Ammon's horn (tissue), 1 donor: ENCODE measurements around the gene OTOS.

Experiments used
- DNase-seq: peaks from one replicate; pipeline ENCODE4 v3.0.0-alpha.2; 2016; ENCODE audit warnings: low spot score

Gene OTOS

DNA sequence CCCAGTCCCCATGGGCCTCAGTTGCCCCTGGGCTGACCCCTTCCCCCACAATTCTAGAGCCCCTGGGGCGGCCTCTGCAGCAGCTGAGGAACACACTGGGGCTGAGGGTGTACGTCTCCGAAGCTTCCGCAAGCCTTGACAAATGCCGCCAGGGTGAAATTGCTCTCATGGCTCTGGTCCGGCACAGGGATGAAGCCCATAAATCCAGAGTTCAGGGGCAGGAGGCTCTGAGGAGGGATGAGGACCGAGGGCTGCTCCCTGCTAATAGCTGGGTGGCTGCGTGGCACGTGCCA is 27.1 kb upstream of the OTOS start:
- no peak for DNase-seq

DNA sequence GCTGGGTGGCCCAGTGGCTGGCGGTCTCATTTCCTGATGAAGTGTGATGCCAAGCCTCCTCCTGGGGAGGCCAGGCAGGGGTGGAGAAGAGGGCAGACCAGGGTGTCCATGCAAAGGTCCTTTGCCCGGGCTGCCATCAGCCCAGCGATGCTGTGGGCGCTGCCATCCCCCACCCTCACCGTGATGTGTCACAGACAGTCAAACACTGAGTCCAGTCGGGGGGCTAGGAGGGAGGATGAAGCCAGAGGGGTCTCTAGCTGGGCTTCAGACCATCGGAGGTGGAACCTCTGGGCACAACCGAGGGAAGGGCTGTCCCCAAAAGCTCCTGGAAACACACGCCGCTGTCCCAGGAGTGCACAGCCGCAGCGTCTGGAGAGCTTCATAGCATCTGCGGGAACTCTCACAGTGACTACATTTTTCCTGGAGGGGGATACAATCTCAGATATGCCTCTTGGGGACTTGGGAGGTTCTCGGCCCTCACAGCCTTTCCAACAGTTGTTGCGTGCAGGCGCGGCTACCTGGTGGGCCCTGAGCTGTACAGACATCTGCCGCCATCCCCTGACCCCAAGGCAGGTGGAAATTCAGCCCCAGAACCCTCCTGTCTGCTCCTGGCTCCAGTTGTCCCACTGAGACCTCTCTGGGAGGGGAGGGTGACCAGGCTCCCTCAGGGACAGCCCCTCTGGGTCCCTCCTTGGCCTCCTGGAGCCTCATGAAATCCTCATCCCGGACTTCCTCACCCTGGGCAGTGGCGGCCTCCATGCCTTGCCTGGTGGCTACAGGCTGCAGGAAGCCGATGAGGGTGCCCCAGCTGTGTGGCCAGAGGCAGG is 26.5 kb upstream of the OTOS start:
- no peak for DNase-seq

GRCh38 chr2:240166191-240166590 is 25.7 kb upstream of the OTOS start:
- DNase-seq = no peak

GRCh38 chr2:240165661-240166060 is 25.2 kb upstream of the OTOS start:
- DNase-seq = no peak

- DNase-seq = no peak
Observed at GRCh38 chr2:240165034-240165433, 24.6 kb upstream of the OTOS start.

GRCh38 chr2:240164586-240164985 is 24.1 kb upstream of the OTOS start:
- no peak for DNase-seq

DNA sequence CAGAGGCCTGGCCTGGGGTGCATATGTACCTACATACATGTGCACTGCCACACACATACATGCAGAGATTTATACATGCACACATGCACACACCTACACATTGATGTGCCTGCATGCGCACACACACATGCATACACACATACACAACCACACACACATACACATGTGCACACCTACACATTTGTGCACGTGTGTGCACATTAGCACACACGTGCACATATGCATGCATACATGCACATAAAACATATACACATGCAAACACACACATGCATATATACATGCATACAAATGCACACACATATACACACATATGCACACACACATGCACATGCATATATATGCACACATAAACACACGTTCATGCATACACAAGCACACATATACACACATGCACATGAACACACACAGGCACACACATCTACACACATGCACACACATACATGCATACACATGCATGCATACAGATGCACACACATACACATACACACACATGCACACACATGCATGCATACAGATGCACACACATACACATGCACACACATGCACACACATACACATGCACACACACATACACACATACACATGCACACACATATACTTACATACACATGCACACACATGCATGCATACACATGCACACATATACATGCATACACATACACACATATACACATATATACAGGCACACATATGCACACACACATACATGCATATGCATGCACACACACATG is 23.6 kb upstream of the OTOS start:
- DNase-seq = no peak

- no peak for DNase-seq
Observed at GRCh38 chr2:240162939-240163714, 22.7 kb upstream of the OTOS start.

GRCh38 chr2:240162531-240162930 is 22.1 kb upstream of the OTOS start:
- DNase-seq = no peak

DNA sequence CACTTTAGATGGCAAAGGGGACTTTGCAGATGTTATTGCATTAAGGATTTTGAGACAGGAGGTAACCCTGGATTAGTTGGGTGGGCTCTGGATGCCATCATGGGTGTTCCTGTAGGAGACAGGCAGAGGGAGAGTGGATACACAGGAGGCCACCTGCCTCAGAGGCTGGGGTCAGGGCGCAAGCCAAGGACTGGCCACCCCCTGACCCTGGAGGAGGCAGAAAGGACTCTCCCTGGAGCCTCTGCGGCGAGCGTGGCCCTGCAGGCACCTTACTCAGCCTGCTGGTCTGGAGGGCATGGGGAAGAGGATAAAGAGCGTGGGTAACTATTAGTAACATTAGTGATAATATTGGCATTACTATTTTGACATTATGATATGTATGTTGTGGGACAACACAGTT is 21.6 kb upstream of the OTOS start:
- DNase-seq = no peak

DNA sequence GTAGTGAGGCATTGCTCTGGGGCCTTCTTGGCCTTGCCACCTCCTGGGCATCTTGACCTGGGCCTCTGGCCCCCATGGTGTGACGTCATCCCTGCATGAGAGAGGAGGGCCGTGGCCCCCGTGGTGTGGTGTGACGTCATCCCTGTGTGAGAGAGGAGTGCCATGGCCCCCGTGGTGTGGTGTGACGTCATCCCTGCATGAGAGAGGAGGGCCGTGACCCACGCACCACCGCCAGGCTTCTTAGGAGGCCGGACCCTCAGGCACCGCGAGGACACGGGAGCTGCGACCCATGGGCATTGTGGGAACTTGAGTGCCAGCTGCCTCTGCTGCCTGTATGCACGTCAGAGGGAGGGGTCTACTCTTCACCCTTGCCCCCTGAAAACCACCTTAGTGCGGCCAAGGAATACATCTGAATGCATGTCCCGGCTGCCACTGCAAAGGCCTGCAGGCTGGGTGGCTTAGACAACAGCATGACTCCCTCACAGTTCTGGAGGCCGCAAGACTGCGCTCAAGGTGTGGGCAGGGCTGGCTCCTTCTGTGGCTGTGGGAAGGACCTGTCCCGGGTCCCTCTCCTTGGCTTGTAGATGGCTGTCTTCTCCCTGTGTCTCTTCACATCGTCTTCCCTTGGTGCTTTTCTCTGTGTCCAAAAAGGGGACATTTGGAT is 20.8 kb upstream of the OTOS start:
- no peak for DNase-seq

DNA sequence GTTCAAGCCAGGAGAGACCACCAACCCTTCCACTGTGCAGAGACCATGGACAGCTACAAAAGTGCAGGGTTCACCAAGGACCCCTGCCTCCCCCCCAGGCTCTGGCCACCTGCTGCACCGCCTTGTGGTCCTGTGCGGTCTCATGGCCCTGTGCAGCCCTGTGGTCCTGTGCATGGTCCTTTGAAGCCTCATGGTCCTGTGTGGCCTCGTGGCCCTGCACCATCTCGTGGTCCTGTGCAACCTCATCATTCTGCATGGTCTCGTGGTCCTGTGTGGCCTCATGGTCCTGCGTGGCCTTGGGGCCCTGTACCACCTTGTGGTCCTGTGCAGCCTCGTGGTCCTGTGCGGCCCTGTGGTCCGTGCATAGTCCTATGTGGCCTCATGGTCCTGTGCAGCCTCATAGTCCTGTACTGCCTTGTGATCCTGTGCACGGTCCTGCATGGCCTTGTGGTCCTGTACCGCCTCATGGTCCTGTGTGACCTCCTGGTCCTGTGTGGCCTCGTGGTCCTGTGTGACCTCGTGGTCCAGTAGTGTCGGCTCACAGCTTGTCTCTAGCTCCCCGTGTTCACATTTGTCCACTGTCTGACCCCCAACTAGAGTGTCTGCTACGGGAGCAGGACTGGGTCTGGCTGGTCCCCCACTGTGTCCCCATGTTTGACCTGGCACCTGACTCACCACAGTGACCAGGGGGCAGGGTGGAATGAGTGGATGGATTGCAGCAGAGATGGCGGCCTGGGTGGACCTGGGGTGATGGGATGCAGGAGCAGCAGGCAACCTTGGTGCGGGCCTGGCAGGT is 20.0 kb upstream of the OTOS start:
- no peak for DNase-seq

DNA sequence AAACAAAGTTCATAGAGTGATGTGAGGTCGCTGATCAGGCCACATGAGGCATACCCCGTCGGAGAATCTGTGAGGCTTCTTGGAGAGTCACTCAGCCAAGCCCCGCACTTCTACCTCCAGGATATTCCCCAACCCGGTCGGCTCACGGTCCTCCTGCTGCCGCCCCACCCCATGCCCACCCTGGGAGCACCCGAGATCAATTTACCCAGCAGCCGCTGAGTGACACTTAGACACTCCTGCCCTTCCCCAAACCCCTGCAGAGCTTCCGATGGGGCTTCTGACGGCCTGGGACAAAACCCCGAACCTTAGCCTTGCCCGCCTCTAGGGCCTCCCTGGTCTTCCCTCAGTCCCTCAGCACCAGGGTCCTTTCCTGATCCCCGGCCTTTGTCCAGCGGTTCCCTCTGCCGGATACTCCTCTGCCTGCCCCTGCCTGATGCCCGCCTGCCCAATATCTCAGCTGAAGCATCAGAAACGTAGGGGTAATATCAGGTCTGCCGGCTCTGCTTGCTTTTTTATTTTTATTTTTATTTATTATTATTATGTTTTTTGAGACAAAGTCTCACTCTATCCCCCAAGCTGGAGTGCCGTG is 18.9 kb upstream of the OTOS start:
- no peak for DNase-seq

DNA sequence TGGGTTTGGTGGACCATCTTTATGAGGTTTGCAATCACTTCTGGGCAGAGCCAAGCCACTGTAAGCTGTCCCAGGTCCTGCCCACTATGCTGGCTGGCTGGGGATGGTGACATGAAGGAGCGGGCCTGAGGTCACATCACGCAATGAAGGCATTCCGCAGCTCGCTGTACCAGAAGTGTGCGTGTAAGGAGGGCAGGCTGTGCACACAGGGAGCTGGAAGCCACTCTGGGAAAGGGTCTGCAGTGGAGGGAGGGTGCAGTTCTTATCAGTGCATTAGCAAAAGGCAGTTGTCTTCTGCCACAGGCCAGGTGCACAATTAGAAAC is 16.7 kb upstream of the OTOS start:
- no peak for DNase-seq

DNA sequence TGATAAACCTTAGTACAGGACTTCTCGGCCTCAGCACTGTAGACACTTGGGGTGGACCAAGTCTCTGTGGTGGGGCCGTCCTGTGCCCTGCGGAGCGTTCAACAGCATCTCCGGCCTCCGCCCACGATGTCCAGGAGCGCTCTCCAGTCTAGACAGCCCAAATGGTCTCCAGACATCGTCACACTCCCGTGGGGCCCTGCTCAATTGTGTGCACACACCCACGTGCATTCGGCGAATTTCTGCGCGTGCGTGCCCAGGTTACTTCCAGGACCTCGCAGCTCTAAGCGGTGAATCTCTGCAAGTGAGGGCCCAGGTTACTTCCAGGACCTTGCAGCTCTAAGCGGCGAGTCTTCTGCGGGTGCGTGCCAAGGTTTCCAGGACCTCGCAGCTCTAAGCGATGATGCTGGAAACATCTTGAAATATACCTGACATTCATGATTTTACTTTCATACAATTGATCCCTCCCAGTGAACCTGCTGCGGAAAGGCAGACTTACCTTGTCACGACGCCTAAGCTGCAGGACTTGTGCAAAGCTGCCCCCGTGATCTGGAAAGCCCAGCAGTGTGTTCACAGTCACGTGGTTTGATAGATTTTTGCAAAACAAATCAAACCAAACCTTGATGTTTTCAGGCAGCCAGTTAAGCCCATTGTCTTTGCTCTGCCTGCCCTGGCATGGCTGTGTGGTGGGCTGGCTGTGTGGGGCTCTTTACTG is 16.1 kb upstream of the OTOS start:
- no peak for DNase-seq

- no peak for DNase-seq
Observed at GRCh38 chr2:240155745-240156390, 15.4 kb upstream of the OTOS start.

DNA sequence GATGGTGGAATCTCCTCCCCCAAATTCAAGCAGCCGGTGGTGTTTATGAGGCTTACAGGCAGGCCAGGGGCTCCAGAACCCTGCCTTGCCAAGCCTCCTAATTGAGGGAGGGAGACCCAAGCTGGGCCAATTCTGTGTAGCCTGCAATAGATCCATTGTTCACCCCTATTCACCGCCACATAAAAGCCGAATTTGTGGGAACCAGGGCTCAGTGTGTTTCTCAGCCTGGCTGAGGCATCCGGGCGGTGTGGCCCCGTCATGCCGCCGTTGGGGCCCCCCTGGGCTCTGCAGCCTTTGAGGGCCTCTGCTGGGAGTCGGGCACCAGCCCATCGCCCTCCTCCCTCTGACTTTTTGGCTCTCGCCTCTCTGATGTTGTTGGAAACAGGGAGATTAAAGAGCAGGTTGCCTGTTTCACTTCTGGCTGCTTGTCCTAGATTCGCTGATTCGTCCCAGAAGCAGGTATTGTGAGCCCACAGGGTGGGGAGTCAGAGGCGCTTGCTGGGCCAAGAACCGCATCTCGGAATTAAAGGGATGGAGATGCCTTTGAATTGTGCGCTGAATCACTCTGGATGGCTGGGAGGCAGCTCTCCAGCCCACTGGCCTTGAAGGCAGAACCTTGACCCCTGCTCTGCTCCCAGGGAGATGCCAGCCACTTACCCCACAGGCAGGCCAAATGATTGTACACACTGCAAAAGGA is 14.7 kb upstream of the OTOS start:
- DNase-seq = peak; percentile 82

DNA sequence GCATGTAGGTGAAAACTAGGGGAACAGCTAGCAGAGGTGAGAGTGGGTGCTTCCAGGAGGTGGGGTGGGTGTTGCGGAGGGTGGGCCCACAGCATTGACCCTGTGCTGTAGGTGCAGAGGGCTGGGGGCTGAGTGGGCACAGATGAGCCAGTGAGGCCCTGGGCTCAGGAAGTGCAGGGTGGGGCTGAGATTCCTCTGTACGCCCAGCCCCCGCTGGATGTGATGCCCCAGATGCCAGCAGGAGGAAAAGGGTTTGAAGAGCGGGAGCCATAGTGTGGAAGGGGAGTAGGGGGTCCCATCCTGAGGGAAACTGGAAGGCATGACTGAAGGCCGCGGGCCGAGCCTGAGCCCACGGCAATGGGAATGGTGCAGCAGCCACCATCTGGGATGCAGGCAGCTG is 14.1 kb upstream of the OTOS start:
- DNase-seq = no peak

DNA sequence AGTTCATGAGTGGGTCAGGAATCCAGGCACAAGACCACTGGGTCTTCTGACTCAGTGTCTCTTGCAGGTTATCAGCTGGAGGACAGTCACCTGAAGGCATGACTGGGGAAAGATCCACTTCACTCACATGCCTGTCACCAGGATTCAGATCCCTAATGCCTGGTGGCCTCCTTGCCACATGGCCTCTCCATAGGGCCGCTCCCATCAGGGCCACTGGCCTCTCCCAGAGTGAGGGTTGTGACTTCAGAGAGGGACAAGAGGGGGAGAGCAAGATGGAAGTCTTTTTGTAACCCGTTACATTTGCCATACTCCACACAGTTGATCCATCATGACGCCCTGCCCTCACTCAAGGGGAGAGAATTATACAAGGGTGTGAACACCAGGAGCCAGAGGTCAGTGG is 13.0 kb upstream of the OTOS start:
- no peak for DNase-seq
